ENCODE measurements around the gene HIF1AN. TPM values are rescaled to one million over a fixed set of nuclear protein-coding genes. Genes with fewer than 3 reads are reported as not detected.
A peak's percentile ranks its signal among the peaks of the same experiment; 100 is the strongest.

HIF1AN gene
- 20.9 and 23.9 TPM in 2 replicates for total RNA-seq
- 52.4 TPM for polyA plus RNA-seq (2012)

GRCh38 chr10:100535715-100536353 is at the start of gene HIF1AN:
Gene HIF1AN (plus strand): TSS chr10:100535943. CDS start chr10:100535959, 16 bp downstream.
- peak; percentile 97 for DNase-seq (ENCODE audit: low read depth)

- no peak for DNase-seq (ENCODE audit: low read depth)
These were observed 48.2 kb upstream of the HIF1AN start for GRCh38 chr10:100487529-100487928.

DNA sequence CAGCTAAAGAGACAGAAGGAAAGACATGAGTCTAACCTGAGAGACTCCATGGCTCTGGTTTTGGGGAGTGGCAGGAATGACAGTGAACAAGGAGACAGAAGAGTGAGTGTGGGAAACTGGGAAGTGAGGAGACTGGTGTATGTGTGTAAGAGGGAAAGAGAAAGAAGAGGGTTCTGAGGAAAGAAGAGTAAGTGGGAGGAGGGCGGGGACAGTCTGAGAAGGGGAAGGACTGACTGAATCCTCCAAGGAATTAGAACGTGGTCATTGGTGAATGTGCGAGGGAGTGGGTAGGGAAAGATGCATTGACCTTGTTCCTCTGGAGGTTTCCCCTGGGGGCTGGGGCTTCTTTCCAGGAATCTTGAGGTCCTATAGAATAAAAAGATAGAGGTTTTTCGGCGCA is 46.3 kb upstream of the HIF1AN start:
- DNase-seq (ENCODE audit: low read depth): no peak

- DNase-seq (ENCODE audit: low read depth): no peak
These were observed 45.2 kb upstream of the HIF1AN start for GRCh38 chr10:100490531-100490930.

DNA sequence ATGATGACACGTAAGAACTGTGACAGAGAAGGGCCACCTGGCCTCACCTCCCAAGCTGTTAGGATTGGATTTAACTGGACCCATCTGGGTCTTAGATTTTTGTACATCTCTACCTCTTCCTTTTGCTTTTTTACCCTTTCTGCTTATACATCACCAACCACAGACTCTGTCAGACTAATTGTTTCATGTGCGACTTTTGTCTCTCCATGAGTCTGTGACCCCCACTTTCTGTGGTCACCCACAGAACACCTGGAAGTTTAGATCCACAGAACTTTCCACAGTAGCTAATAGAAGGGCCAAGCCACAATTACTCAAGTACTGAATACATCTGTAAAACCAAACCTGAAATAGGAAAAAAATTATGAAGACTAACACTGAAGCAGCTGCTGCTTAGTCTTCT is 39.2 kb upstream of the HIF1AN start:
- no peak for DNase-seq (ENCODE audit: low read depth)

GRCh38 chr10:100498059-100498458 is 37.7 kb upstream of the HIF1AN start:
- no peak for DNase-seq (ENCODE audit: low read depth)

DNA sequence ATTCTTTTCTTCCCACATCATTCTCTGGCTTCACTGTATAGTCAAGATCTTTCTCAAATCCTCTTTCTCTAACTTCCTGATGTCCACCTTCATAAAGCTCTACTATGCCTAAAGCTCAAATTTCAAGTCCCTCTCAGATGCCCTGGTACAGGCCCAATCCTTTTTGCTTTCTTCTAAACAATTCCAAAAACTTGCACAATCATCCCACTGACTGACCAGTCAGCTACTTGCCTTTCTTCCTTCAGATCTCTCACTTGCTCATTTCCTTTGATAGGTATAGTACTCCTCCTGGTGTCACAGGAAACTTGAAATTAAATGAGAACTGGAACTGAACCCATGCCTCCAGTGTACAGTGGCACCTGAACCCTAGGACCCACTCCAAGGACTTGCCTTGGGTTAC is 34.3 kb upstream of the HIF1AN start:
- DNase-seq (ENCODE audit: low read depth): no peak

DNA sequence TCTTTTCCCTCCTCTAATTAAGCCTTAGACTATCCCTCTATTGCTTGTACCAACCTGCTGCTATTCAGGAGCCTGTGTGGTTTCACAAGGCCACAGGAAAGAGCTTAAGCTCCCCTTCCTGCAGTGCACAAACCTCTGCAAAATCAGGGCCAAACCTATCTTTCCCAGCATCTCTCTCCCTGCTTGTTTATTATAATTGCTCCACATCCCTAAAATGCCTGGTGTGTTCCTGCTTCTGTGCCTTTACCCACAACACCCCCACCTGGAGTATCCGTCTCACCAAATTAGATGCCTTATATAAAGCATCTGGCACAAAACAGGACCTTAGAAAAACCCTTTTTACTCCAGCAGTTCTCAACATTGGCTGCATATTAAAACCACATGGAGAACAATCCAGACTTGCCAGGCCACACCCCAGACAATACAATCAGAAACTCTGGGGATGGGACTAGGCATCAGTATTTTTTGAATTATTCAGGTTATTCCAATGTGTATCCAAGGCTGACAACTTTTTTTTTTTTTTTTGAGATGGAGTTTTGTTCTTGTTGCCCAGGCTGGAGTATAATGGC is 32.7 kb upstream of the HIF1AN start:
- DNase-seq (ENCODE audit: low read depth): no peak

GRCh38 chr10:100504096-100504495 is 31.6 kb upstream of the HIF1AN start:
- no peak for DNase-seq (ENCODE audit: low read depth)

DNA sequence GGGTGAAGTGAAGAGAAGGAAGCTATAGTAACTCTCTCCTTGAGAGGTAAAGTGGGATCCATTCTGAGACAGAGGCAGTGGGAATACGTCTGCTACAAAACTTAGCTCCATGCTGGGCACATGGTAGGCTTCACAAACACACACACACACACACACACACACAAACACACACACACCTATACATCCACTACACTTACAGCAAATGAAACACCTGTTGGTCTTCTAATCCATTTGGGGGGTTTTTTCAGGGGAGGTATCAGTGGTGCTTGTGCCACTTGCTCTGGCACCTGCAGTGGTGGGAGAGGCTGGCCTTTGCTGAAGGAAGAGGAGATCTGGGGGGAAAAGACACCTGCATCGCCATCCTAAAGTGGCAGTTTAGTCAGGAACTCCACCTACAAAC is 30.6 kb upstream of the HIF1AN start:
- DNase-seq (ENCODE audit: low read depth): no peak

GRCh38 chr10:100506596-100507356 is 29.0 kb upstream of the HIF1AN start:
- no peak for DNase-seq (ENCODE audit: low read depth)

DNA sequence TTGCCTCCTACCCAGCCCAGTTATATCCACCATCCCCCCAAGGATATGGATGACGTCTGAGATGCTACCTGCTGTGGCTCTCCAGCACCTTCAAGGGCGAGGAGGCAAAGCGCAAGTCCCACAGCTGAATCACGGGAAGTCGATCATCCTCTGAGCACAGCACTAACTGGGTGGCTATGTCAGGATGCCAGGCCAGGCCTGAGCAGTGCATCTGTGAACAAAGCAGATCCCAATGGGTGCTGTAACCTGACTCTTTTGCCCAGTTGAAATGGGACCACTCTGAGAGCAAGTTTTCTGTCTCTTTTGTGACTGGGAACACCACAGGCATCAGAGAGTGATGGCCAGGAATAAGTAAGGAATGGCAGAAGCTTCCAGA is 28.4 kb upstream of the HIF1AN start:
- no peak for DNase-seq (ENCODE audit: low read depth)

DNA sequence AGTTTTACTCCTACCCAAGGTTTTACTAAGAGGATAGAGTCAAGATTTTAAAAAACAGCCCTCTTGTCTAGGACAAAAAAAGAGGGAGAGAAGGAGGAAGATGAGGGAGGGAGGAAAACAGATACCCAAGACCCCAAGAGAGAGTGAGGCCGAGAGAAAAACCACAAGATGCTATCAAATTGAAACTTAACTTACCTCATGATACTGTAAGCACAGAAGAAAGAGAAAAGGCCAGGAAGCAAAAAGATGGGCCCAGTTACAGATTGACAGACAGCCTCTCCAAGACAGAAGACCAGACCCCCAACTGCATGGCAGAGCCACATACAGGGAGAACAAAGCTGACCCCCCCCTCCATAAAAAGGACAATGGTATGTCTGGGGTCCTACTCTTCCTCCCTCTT is 27.5 kb upstream of the HIF1AN start:
- no peak for DNase-seq (ENCODE audit: low read depth)

DNA sequence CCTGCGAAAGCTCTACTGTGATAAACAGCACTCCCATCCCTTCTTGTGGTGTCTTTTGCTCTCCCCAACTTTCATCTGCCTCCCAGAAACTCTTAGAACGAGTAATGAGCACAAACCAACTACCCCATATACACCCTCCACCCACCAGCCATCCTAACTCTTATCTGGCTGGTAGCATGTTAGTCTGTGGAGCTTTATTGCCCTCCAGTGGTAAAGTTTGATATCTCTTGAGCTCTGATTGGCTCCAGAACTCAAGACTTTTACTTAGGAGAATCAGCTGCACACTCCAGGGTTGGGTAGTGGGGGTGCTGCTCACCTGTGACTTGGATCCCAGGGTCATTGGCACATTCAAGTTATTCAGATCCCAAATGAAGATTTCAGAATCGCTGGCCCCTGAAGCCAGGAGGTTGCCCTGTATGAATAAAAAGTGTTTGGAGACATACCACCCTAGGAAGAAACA is 27.0 kb upstream of the HIF1AN start:
- peak; percentile 57 for DNase-seq (ENCODE audit: low read depth)

DNA sequence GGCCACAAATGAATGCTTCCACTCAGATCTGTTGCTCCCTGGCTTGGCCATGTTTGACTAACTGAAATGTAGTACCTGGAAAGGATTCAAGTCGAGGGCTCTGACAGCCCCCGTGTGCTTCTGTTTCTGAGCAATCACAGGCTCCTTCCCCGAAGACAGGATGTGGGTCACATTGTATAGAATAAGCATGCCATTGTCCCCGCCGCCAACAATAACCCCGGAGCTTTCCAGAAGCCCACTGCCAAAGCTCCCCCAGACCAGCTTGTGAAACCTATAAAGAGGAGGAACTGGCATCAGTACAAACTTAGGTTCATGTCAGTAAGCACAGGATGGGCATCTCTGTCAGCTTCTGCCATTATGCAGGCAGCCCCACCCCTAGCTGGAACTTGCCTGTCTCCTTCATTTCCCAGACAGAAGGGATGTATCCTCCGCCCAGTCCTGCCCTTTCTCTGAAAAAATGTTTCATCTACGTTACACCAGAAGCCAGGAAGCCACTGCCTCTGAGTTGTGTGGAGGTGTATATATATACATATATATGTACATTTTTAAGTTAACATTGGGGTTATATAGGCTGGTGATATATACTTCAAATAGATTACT is 26.4 kb upstream of the HIF1AN start:
- DNase-seq (ENCODE audit: low read depth): no peak

DNA sequence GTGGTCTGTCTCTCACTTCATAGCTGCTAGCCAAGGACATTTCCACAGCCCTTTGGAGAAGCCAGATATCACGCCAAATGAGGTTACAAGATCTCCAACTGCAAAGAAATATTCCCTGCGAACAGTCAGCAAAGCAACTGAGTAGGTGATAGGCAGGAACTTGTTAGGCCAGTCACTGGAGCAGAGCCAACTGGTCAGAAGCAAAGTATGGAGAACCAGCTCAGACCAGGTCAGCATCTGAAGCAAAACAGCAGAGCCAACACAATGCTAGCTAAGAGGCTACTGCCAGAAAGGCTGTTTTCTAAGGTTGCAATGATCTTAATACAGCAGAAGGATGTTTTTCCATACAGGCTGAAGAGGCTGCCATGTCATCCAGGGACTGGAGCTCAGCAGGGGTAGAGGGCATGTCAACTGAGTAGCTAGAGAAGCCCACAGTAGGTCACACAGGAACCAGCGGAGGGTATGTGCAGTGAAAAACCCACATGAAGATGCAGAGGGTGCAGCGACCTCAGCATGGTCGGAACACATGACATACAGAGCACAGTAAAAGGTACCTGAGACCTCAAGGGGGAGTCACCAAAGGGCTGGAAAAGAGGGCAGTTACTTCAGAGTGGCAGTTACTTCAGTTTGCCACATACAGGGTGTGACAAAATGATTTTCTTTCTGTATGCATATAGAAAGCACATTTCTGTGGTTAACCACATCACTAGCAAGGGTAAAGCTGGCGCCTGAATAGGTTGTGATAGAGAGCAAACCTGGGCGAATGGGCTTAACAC is 25.0 kb upstream of the HIF1AN start:
- DNase-seq (ENCODE audit: low read depth): no peak

- no peak for DNase-seq (ENCODE audit: low read depth)
These were observed 20.1 kb upstream of the HIF1AN start for GRCh38 chr10:100515612-100516011.

GRCh38 chr10:100516847-100517246 is 18.9 kb upstream of the HIF1AN start:
- DNase-seq (ENCODE audit: low read depth): peak; percentile 97

- peak; percentile 84 for DNase-seq (ENCODE audit: low read depth)
These were observed 16.9 kb upstream of the HIF1AN start for GRCh38 chr10:100518761-100519241.

GRCh38 chr10:100519311-100520051 is 16.3 kb upstream of the HIF1AN start, which contains the start of gene SEC31B:
Gene SEC31B (minus strand): TSS chr10:100519861. CDS start chr10:100516952, 2,909 bp downstream.
- DNase-seq (ENCODE audit: low read depth): peak; percentile 35
